Liver (tissue), 9 donors: ENCODE data around the gene RGL2. TPM values are rescaled to one million over a fixed set of nuclear protein-coding genes. Genes with fewer than 3 reads are reported as not detected.

Source experiments
- DNase-seq: peaks from one replicate; pipeline ENCODE4 v3.0.0-alpha.2; 2017; ENCODE audit warnings: low spot score
- H3K27ac ChIP-seq, 2 donors: one replicate each; pipeline ENCODE4 v1.7.0; 2013; ENCODE audit warnings: inconsistent platforms in 2 of 2, low read length in 2 of 2, control low read depth in 1 of 2, low read depth in 1 of 2, mild to moderate bottlenecking in 1 of 2
- H3K27me3 ChIP-seq, 4 donors: one replicate each; pipeline versions ENCODE4 v1.6.1 to v1.7.0; 2013; ENCODE audit warnings: low read length in 3 of 4, inconsistent platforms in 1 of 4, mild to moderate bottlenecking in 1 of 4, moderate library complexity in 1 of 4; ENCODE audit not compliant: control insufficient read depth in 4 of 4, insufficient read depth in 4 of 4
- H3K36me3 ChIP-seq, 4 donors: one replicate each; pipeline versions ENCODE4 v1.6.1 to v1.7.0; 2013; ENCODE audit warnings: low read length in 3 of 4, mild to moderate bottlenecking in 3 of 4, low read depth in 1 of 4, moderate library complexity in 1 of 4; ENCODE audit not compliant: control insufficient read depth in 4 of 4, insufficient read depth in 3 of 4
- H3K4me1 ChIP-seq, 4 donors: one replicate each; pipeline versions ENCODE4 v1.6.1 to v1.7.0; 2013; ENCODE audit warnings: low read length in 3 of 4, mild to moderate bottlenecking in 3 of 4, moderate library complexity in 1 of 4; ENCODE audit not compliant: control insufficient read depth in 4 of 4, insufficient read depth in 4 of 4
- H3K4me3 ChIP-seq, 3 donors: one replicate each; pipeline versions ENCODE4 v1.6.1 to v1.7.0; 2013; ENCODE audit warnings: low read length in 3 of 3, control low read depth in 1 of 3, low read depth in 1 of 3, mild to moderate bottlenecking in 1 of 3
- H3K9ac ChIP-seq, 2 donors: one replicate each; pipeline ENCODE4 v1.7.0; 2013; ENCODE audit warnings: low read length in 2 of 2, mild to moderate bottlenecking in 2 of 2, moderate library complexity in 2 of 2, control low read depth in 1 of 2, low read depth in 1 of 2
- H3K9me3 ChIP-seq, 4 donors: one replicate each; pipeline versions ENCODE4 v1.6.1 to v1.7.0; 2013; ENCODE audit warnings: low read length in 3 of 4; ENCODE audit not compliant: control insufficient read depth in 4 of 4
- ATF3 ChIP-seq: IDR thresholded peaks from 2 replicates; pipeline ENCODE4 v1.6.1; 2016; ENCODE audit warnings: antibody characterized with exemption
- EGR1 ChIP-seq, 2 donors: IDR thresholded peaks; 2 replicates each; pipeline ENCODE4 v1.6.1; 2016 to 2018; ENCODE audit warnings: antibody characterized with exemption in 2 of 2, low read depth in 2 of 2
- FOXA1 ChIP-seq: IDR thresholded peaks from 2 replicates; pipeline ENCODE4 v1.6.1; 2016; ENCODE audit warnings: antibody characterized with exemption
- FOXA2 ChIP-seq: IDR thresholded peaks from 2 replicates; pipeline ENCODE4 v1.6.1; 2016; ENCODE audit warnings: antibody characterized with exemption
- GABPA ChIP-seq, 2 donors: IDR thresholded peaks in 1 of 2; conservative IDR thresholded peaks in 1 of 2; 2 replicates each; pipeline ENCODE4 v1.6.1; 2016; ENCODE audit warnings: antibody characterized with exemption in 2 of 2, mild to moderate bottlenecking in 1 of 2, moderate library complexity in 1 of 2
- HNF4A ChIP-seq, 2 donors: conservative IDR thresholded peaks; 2 replicates each; pipeline ENCODE4 v1.6.1; 2016; ENCODE audit warnings: antibody characterized with exemption in 2 of 2, mild to moderate bottlenecking in 2 of 2
- JUND ChIP-seq, 2 donors: IDR thresholded peaks; 2 replicates each; pipeline ENCODE4 v1.6.1; 2016; ENCODE audit warnings: antibody characterized with exemption in 2 of 2
- NR2F2 ChIP-seq: IDR thresholded peaks from 2 replicates; pipeline ENCODE4 v1.6.1; 2016; ENCODE audit warnings: antibody characterized with exemption
- RAD21 ChIP-seq, 2 donors: IDR thresholded peaks; 2 replicates each; pipeline ENCODE4 v1.6.1; 2016; ENCODE audit warnings: antibody characterized with exemption in 2 of 2, mild to moderate bottlenecking in 2 of 2
- RXRA ChIP-seq, 2 donors: IDR thresholded peaks; 2 replicates each; pipeline ENCODE4 v1.6.1; 2017 to 2018; ENCODE audit warnings: antibody characterized with exemption in 2 of 2, mild to moderate bottlenecking in 1 of 2
- SP1 ChIP-seq: IDR thresholded peaks from 2 replicates; pipeline ENCODE4 v1.6.1; 2018; ENCODE audit warnings: antibody characterized with exemption, mild to moderate bottlenecking
- TAF1 ChIP-seq: conservative IDR thresholded peaks from 2 replicates; pipeline ENCODE4 v1.6.1; 2016; ENCODE audit warnings: antibody characterized with exemption, mild to moderate bottlenecking
- YY1 ChIP-seq: IDR thresholded peaks from 2 replicates; pipeline ENCODE4 v1.6.1; 2016; ENCODE audit warnings: antibody characterized with exemption, mild to moderate bottlenecking
- ZBTB33 ChIP-seq: IDR thresholded peaks from 2 replicates; pipeline ENCODE4 v1.6.1; 2016; ENCODE audit warnings: antibody characterized with exemption
- WGBS: extraction: QIAGEN DNeasy Blood & Tissue Kit; methylation state at CpG from one replicate; pipeline ENCODE4 v1.1.7; 2013; 5-methylcytosine and 5-hydroxymethylcytosine counted together
- polyA plus RNA-seq, 2 donors: library from polyadenylated mRNA; stranded (reverse) in 1 of 2; unstranded in 1 of 2; fragments of 200-250 nt in 1 of 2; fragments of >200 nt in 1 of 2; fragmentation: Nextera tagmentation in 1 of 2; extraction: Ambion mirVana in 1 of 2; gene quantifications; one replicate each; pipeline versions ENCODE4 v1.2.1 to v1.2.3, GENCODE V29; 2013 to 2015
- total RNA-seq, 2 donors: library from RNA; depleted of rRNA; stranded (reverse); fragments of >200 nt; gene quantifications; one replicate each; pipeline ENCODE4 v1.2.3, GENCODE V29; 2014
- TF ChIP-seq, protein P1 (sequence below): IDR thresholded peaks from 2 replicates; pipeline ENCODE4 v1.6.1; 2016; ENCODE audit warnings: antibody characterized with exemption
- TF ChIP-seq, protein P2 (sequence below): fragments of 150-350 bp; IDR thresholded peaks from 2 replicates; pipeline ENCODE4 v1.5.1; 2017; ENCODE audit warnings: improper control_type of control experiment, low read depth, low read length; ENCODE audit not compliant: missing input control
- TF ChIP-seq, protein P3 (sequence below): IDR thresholded peaks from 2 replicates; pipeline ENCODE4 v1.6.1; 2016; ENCODE audit warnings: antibody characterized with exemption, mild to moderate bottlenecking
- donor health status: healthy.
- donor health status: healthy.
- donor health status: healthy.
- donor health status: healthy.
- donor health status: healthy.

RGL2 gene
- total and polyA plus RNA-seq, 4 donors = 16.7 to 22.8 (median 17.3) TPM

GRCh38 chr6:33289784-33290315 is 8.9 kb downstream of the RGL2 start:
- WGBS = 4% methylated on average over 14 of the region's 14 CpGs
- Histone ChIP-seq H3K36me3 (peaks cover 7 to 46% (median 24%) of the 10 kb centered on the region in 4 donors), H3K27ac (peak overlapping the region; percentile 85 to 87), H3K4me3 (peak overlapping the region; percentile 74 to 93 (median 83)), H3K9ac (peak overlapping the region; percentile 68), H3K4me1 (peaks cover 10 to 23% (median 20%) of the 10 kb centered on the region in 4 donors), H3K9me3 (no peaks in the 10 kb centered on the region), H3K27me3 (no peaks in the 10 kb centered on the region)
- TF ChIP-seq FOXA1 (no peak), FOXA2 (no peak), NR2F2 (no peak), ATF3 (no peak), RXRA (IDR thresholded peaks at IDR 0.05) (no peak), HNF4A (conservative IDR thresholded peaks at IDR 0.05) (no peak), ZBTB33 (no peak), YY1 (no peak), JUND (IDR thresholded peaks at IDR 0.05) (no peak), RAD21 (IDR thresholded peaks at IDR 0.05) (no peak), EGR1 (IDR thresholded peaks at IDR 0.05; ENCODE audit: low read depth in 2 of 2) (no peak), TAF1 (no peak)
- TF ChIP-seq, protein P1, sequence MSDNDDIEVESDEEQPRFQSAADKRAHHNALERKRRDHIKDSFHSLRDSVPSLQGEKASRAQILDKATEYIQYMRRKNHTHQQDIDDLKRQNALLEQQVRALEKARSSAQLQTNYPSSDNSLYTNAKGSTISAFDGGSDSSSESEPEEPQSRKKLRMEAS = no peak
- TF ChIP-seq, protein P2, sequence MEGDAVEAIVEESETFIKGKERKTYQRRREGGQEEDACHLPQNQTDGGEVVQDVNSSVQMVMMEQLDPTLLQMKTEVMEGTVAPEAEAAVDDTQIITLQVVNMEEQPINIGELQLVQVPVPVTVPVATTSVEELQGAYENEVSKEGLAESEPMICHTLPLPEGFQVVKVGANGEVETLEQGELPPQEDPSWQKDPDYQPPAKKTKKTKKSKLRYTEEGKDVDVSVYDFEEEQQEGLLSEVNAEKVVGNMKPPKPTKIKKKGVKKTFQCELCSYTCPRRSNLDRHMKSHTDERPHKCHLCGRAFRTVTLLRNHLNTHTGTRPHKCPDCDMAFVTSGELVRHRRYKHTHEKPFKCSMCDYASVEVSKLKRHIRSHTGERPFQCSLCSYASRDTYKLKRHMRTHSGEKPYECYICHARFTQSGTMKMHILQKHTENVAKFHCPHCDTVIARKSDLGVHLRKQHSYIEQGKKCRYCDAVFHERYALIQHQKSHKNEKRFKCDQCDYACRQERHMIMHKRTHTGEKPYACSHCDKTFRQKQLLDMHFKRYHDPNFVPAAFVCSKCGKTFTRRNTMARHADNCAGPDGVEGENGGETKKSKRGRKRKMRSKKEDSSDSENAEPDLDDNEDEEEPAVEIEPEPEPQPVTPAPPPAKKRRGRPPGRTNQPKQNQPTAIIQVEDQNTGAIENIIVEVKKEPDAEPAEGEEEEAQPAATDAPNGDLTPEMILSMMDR = no peak
- DNase-seq = no peak

GRCh38 chr6:33288921-33289783 is 9.6 kb downstream of the RGL2 start, which contains the start of the genes PFDN6 and WDR46:
PFDN6 (plus strand) TSS chr6:33289601; CDS start chr6:33289857, 256 bp downstream.
WDR46 (minus strand) TSS chr6:33289239; CDS start chr6:33289170, 69 bp downstream.
- Histone ChIP-seq H3K4me1 (peaks cover 10 to 23% (median 20%) of the 10 kb centered on the region in 4 donors), H3K4me3 (peak within 1 kb of the TSS; percentile 74 to 93 (median 83)), H3K9ac (peak within 1 kb of the TSS; percentile 68), H3K36me3 (peaks cover 7 to 53% (median 23%) of the 10 kb centered on the region in 4 donors), H3K27ac (peak within 1 kb of the TSS; percentile 85 to 87), H3K9me3 (no peaks in the 10 kb centered on the region), H3K27me3 (no peaks in the 10 kb centered on the region)
- DNase-seq = peak; percentile 85
- WGBS = under 1% methylated on average over 43 of the region's 43 CpGs
- TF ChIP-seq RAD21 (IDR thresholded peaks at IDR 0.05) (peak in 1 of 2 donors; percentile 6), HNF4A (conservative IDR thresholded peaks at IDR 0.05) (peak in 1 of 2 donors; percentile 35), EGR1 (IDR thresholded peaks at IDR 0.05; ENCODE audit: low read depth in 2 of 2) (peak in 1 of 2 donors; percentile 77), RXRA (IDR thresholded peaks at IDR 0.05) (peak; percentile 26 to 53), TAF1 (no peak), SP1 (peak; percentile 48), ZBTB33 (peak; percentile 90), FOXA2 (peak; percentile 65), GABPA (IDR thresholded peaks at IDR 0.05 in 1 of 2, conservative IDR thresholded peaks at IDR 0.05 in 1 of 2) (peak; percentile 96 to 99)
- TF ChIP-seq, protein P2 = no peak
- TF ChIP-seq, protein P3, sequence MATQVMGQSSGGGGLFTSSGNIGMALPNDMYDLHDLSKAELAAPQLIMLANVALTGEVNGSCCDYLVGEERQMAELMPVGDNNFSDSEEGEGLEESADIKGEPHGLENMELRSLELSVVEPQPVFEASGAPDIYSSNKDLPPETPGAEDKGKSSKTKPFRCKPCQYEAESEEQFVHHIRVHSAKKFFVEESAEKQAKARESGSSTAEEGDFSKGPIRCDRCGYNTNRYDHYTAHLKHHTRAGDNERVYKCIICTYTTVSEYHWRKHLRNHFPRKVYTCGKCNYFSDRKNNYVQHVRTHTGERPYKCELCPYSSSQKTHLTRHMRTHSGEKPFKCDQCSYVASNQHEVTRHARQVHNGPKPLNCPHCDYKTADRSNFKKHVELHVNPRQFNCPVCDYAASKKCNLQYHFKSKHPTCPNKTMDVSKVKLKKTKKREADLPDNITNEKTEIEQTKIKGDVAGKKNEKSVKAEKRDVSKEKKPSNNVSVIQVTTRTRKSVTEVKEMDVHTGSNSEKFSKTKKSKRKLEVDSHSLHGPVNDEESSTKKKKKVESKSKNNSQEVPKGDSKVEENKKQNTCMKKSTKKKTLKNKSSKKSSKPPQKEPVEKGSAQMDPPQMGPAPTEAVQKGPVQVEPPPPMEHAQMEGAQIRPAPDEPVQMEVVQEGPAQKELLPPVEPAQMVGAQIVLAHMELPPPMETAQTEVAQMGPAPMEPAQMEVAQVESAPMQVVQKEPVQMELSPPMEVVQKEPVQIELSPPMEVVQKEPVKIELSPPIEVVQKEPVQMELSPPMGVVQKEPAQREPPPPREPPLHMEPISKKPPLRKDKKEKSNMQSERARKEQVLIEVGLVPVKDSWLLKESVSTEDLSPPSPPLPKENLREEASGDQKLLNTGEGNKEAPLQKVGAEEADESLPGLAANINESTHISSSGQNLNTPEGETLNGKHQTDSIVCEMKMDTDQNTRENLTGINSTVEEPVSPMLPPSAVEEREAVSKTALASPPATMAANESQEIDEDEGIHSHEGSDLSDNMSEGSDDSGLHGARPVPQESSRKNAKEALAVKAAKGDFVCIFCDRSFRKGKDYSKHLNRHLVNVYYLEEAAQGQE = peak; percentile 32
